Liver (tissue), 10 donors: Measurements from ENCODE around the gene ZAP70. TPM values are rescaled to one million over a fixed set of nuclear protein-coding genes. Genes with fewer than 3 reads are reported as not detected.

Source experiments
- DNase-seq: peaks from one replicate; pipeline ENCODE4 v3.0.0-alpha.2; 2017; ENCODE audit warnings: low spot score
- H3K27ac ChIP-seq, 2 donors: one replicate each; pipeline ENCODE4 v1.7.0; 2013; ENCODE audit warnings: inconsistent platforms in 2 of 2, low read length in 2 of 2, control low read depth in 1 of 2, low read depth in 1 of 2, mild to moderate bottlenecking in 1 of 2
- H3K27me3 ChIP-seq, 4 donors: one replicate each; pipeline versions ENCODE4 v1.6.1 to v1.7.0; 2013; ENCODE audit warnings: low read length in 3 of 4, inconsistent platforms in 1 of 4, mild to moderate bottlenecking in 1 of 4, moderate library complexity in 1 of 4; ENCODE audit not compliant: control insufficient read depth in 4 of 4, insufficient read depth in 4 of 4
- H3K36me3 ChIP-seq, 4 donors: one replicate each; pipeline versions ENCODE4 v1.6.1 to v1.7.0; 2013; ENCODE audit warnings: low read length in 3 of 4, mild to moderate bottlenecking in 3 of 4, low read depth in 1 of 4, moderate library complexity in 1 of 4; ENCODE audit not compliant: control insufficient read depth in 4 of 4, insufficient read depth in 3 of 4
- H3K4me1 ChIP-seq, 4 donors: one replicate each; pipeline versions ENCODE4 v1.6.1 to v1.7.0; 2013; ENCODE audit warnings: low read length in 3 of 4, mild to moderate bottlenecking in 3 of 4, moderate library complexity in 1 of 4; ENCODE audit not compliant: control insufficient read depth in 4 of 4, insufficient read depth in 4 of 4
- H3K4me3 ChIP-seq, 3 donors: one replicate each; pipeline versions ENCODE4 v1.6.1 to v1.7.0; 2013; ENCODE audit warnings: low read length in 3 of 3, control low read depth in 1 of 3, low read depth in 1 of 3, mild to moderate bottlenecking in 1 of 3
- H3K9ac ChIP-seq, 2 donors: one replicate each; pipeline ENCODE4 v1.7.0; 2013; ENCODE audit warnings: low read length in 2 of 2, mild to moderate bottlenecking in 2 of 2, moderate library complexity in 2 of 2, control low read depth in 1 of 2, low read depth in 1 of 2
- H3K9me3 ChIP-seq, 4 donors: one replicate each; pipeline versions ENCODE4 v1.6.1 to v1.7.0; 2013; ENCODE audit warnings: low read length in 3 of 4; ENCODE audit not compliant: control insufficient read depth in 4 of 4
- GABPA ChIP-seq, 2 donors: IDR thresholded peaks in 1 of 2; conservative IDR thresholded peaks in 1 of 2; 2 replicates each; pipeline ENCODE4 v1.6.1; 2016; ENCODE audit warnings: antibody characterized with exemption in 2 of 2, mild to moderate bottlenecking in 1 of 2, moderate library complexity in 1 of 2
- HNF4G ChIP-seq: IDR thresholded peaks from 2 replicates; pipeline ENCODE4 v1.6.1; 2016; ENCODE audit warnings: antibody characterized with exemption
- JUND ChIP-seq, 2 donors: IDR thresholded peaks; 2 replicates each; pipeline ENCODE4 v1.6.1; 2016; ENCODE audit warnings: antibody characterized with exemption in 2 of 2
- RAD21 ChIP-seq, 2 donors: IDR thresholded peaks; 2 replicates each; pipeline ENCODE4 v1.6.1; 2016; ENCODE audit warnings: antibody characterized with exemption in 2 of 2, mild to moderate bottlenecking in 2 of 2
- RXRA ChIP-seq, 2 donors: IDR thresholded peaks; 2 replicates each; pipeline ENCODE4 v1.6.1; 2017 to 2018; ENCODE audit warnings: antibody characterized with exemption in 2 of 2, mild to moderate bottlenecking in 1 of 2
- YY1 ChIP-seq: IDR thresholded peaks from 2 replicates; pipeline ENCODE4 v1.6.1; 2016; ENCODE audit warnings: antibody characterized with exemption, mild to moderate bottlenecking
- WGBS: extraction: QIAGEN DNeasy Blood & Tissue Kit; methylation state at CpG from one replicate; pipeline ENCODE4 v1.1.7; 2013; 5-methylcytosine and 5-hydroxymethylcytosine counted together
- polyA plus RNA-seq, 2 donors: library from polyadenylated mRNA; stranded (reverse) in 1 of 2; unstranded in 1 of 2; fragments of 200-250 nt in 1 of 2; fragments of >200 nt in 1 of 2; fragmentation: Nextera tagmentation in 1 of 2; extraction: Ambion mirVana in 1 of 2; gene quantifications; one replicate each; pipeline versions ENCODE4 v1.2.1 to v1.2.3, GENCODE V29; 2013 to 2015
- small RNA-seq: library from RNA; depleted of rRNA; stranded (forward); fragments of <200 nt; gene quantifications from one replicate; pipeline ENCODE3, GENCODE V24; 2014
- total RNA-seq, 2 donors: library from RNA; depleted of rRNA; stranded (reverse); fragments of >200 nt; gene quantifications; one replicate each; pipeline ENCODE4 v1.2.3, GENCODE V29; 2014
- donor health status: healthy.
- donor health status: healthy.
- donor health status: healthy.
- donor health status: healthy.
- donor health status: healthy.

ZAP70 gene
- total and polyA plus RNA-seq, 4 donors = 1.2 to 4.9 (median 1.4) TPM

DNA sequence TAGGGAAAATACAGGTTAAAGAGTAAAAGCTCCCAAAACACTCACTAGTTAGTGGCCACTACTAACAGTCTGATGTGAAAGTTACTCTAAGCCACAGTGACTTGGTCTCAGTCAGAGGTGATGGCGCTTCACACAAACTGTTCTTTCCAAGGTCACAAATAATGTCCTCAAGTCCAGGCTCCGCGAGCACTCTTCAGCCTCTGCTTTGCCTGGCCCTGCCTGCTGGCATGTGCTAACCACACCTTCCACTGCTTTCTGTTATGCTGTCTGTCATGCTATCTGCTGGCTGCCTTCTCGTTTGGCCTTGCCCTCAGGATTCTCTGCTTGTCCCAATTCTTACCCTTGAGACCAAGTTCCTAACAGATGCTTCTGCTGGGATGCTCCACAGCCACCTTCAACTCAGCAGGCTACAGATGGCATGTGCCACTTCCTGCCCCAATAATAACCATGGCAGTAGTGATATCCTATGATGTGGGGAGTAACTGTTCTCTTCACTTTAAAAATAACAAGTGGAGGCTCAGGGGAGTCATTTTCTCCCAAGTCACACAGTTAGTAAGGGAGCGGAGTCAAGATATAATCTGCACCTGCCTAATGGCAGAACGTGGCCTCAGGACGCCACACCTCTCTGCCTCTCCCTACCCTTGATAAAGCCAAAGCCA, 75.7 kb downstream of the ZAP70 start:
- TF ChIP-seq RAD21 (IDR thresholded peaks at IDR 0.05) (no peak), GABPA (IDR thresholded peaks at IDR 0.05 in 1 of 2, conservative IDR thresholded peaks at IDR 0.05 in 1 of 2) (no peak), JUND (IDR thresholded peaks at IDR 0.05) (no peak), HNF4G (no peak), YY1 (no peak), RXRA (IDR thresholded peaks at IDR 0.05) (no peak)
- H3K4me3 ChIP-seq = no peak overlapping the region
- no peak overlapping the region for H3K27ac ChIP-seq
- H3K9me3 ChIP-seq = no peaks in the 10 kb centered on the region
- WGBS = 97% methylated on average over 7 of the region's 7 CpGs
- H3K9ac ChIP-seq = no peak overlapping the region
- DNase-seq = no peak
- no peaks in the 10 kb centered on the region for H3K27me3 ChIP-seq
- peaks cover 5 to 23% (median 11%) of the 10 kb centered on the region in 4 donors for H3K36me3 ChIP-seq
- no peaks in the 10 kb centered on the region for H3K4me1 ChIP-seq

Small RNA genes lying within 50 kb of the gene (small RNA-seq; reads per million reads assigned to genes)
- 0.27 reads per million, percentile 19 among the genes with 10 or more reads in this experiment for gene RNU4-8P

Other genes starting within 250 kb of the ZAP70 start
- gene ANKRD36B, start 123.7 kb upstream of the ZAP70 start, total RNA-seq = 1 to 10 TPM; 6.5 to 9.2 TPM
- 1 to 10 TPM in 1 of 2 donors, under 1 TPM in 1; 0.58 to 3.4 TPM for gene ANKRD36B, start 123.7 kb upstream of the ZAP70 start, polyA plus RNA-seq
- 100 to 1,000 TPM; 103 to 241 TPM for gene COX5B, start 67.5 kb upstream of the ZAP70 start, total RNA-seq
- gene COX5B, start 67.5 kb upstream of the ZAP70 start, polyA plus RNA-seq = 100 to 1,000 TPM; 288 to 423 TPM
- gene ACTR1B, start 49.5 kb upstream of the ZAP70 start, total RNA-seq = 10 to 100 TPM; 24.4 to 33.2 TPM
- gene ACTR1B, start 49.5 kb upstream of the ZAP70 start, polyA plus RNA-seq = 10 to 100 TPM; 15.3 to 35.8 TPM
- gene C2orf92, start 43.9 kb upstream of the ZAP70 start, total RNA-seq = 1 to 10 TPM; 3.5 to 8.0 TPM
- gene C2orf92, start 43.9 kb upstream of the ZAP70 start, polyA plus RNA-seq = 1 to 10 TPM in 1 of 2 donors, under 1 TPM in 1; 0.96 to 1.9 TPM